Fibroblast of skin of right biceps (primary cell): Measurements from ENCODE around the gene WDR7.
"Not testable (repeated sequence)": the region's sequence is repeated elsewhere in the genome, so short reads cannot be mapped to it uniquely, and the experiment has no call there.

ENCODE experiments used
- DNase-seq: peaks from one replicate; pipeline ENCODE4 v3.0.0-alpha.2; 2013

WDR7 gene

GRCh38 chr18:56650944-56651770 is at the start of gene WDR7:
Gene WDR7, plus strand, starts transcription at chr18:56651359. Its CDS starts 21,157 bp downstream, at chr18:56672516.
- peak; percentile 99 for DNase-seq

- DNase-seq, result no peak
Measured at GRCh38 chr18:56606618-56607017, 44.5 kb upstream of the WDR7 start.

- DNase-seq, result no peak
Measured at GRCh38 chr18:56615738-56616520, 35.2 kb upstream of the WDR7 start.

GRCh38 chr18:56627991-56628390 is 23.2 kb upstream of the WDR7 start:
- no peak for DNase-seq

- DNase-seq, result no peak
Measured at GRCh38 chr18:56632070-56633022, 18.8 kb upstream of the WDR7 start.

- no peak for DNase-seq
Measured at GRCh38 chr18:56635007-56635406, 16.2 kb upstream of the WDR7 start.

- DNase-seq, result no peak
Measured at GRCh38 chr18:56637176-56637575, 14.0 kb upstream of the WDR7 start.

- no peak for DNase-seq
Measured at GRCh38 chr18:56637711-56638231, 13.4 kb upstream of the WDR7 start.

GRCh38 chr18:56638232-56639103 is 12.7 kb upstream of the WDR7 start, which contains the start of gene TXNL1:
Gene TXNL1, minus strand, starts transcription at chr18:56638592. Its CDS starts 152 bp downstream, at chr18:56638440.
- peak; percentile 99 for DNase-seq

- DNase-seq, result no peak
Measured at GRCh38 chr18:56639104-56639381, 12.1 kb upstream of the WDR7 start.

- DNase-seq, result no peak
Measured at GRCh38 chr18:56639571-56639970, 11.6 kb upstream of the WDR7 start.

GRCh38 chr18:56641714-56642337 is 9.3 kb upstream of the WDR7 start:
- peak; percentile 33 for DNase-seq

- DNase-seq, result no peak
Measured at GRCh38 chr18:56643381-56643780, 7.8 kb upstream of the WDR7 start.

GRCh38 chr18:56645415-56646016 is 5.6 kb upstream of the WDR7 start:
- no peak for DNase-seq

- no peak for DNase-seq
Measured at GRCh38 chr18:56647071-56647470, 4.1 kb upstream of the WDR7 start.

- DNase-seq, result no peak
Measured at GRCh38 chr18:56647951-56648893, 2.9 kb upstream of the WDR7 start.

- no peak for DNase-seq
Measured at GRCh38 chr18:56649996-56650395, 1.2 kb upstream of the WDR7 start.

GRCh38 chr18:56651771-56652092 is 573 bp downstream of the WDR7 start:
- DNase-seq, result no peak

GRCh38 chr18:56652802-56653201 is 1.6 kb downstream of the WDR7 start:
- no peak for DNase-seq

GRCh38 chr18:56654280-56654679 is 3.1 kb downstream of the WDR7 start:
- DNase-seq, result not testable (repeated sequence)
